H1 (cell line): ENCODE measurements around the gene SH3TC2. TPM values are rescaled to one million over a fixed set of nuclear protein-coding genes. Genes with fewer than 3 reads are reported as not detected.
A peak's percentile ranks its signal among the peaks of the same experiment; 100 is the strongest.

Experiments used
- CTCF ChIA-PET: fragments of 300-600 bp; sonication (Branson Sonifier 250); formaldehyde crosslinking; loops from one replicate; lab custom pipeline; 2021; ENCODE audit not compliant: partially characterized antibody; lab: Charles Lee
- POLR2A ChIA-PET: fragments of 300-600 bp; sonication (Branson Sonifier 250); formaldehyde crosslinking; loops from one replicate; lab custom pipeline; 2021; ENCODE audit warnings: inconsistent platforms; ENCODE audit not compliant: partially characterized antibody; lab: Charles Lee
- DNase-seq, 2 experiments: peaks; one replicate each; pipeline versions ENCODE4 v3.0.0 to v3.0.0-alpha.2; 2010 to 2022; ENCODE audit warnings: low spot score in 2 of 2, low read depth in 1 of 2, mixed read lengths in 1 of 2
- FAIRE-seq: peaks from 2 replicates; lab custom pipeline; 2011; peaks lifted over from hg19 to GRCh38; lab: Jason Lieb, UNC
- H2AFZ ChIP-seq: 2 replicates; pipeline ENCODE4 v1.8.1; 2012; ENCODE audit warnings: low read length, inconsistent platforms
- H2AK5ac ChIP-seq: 2 replicates; pipeline ENCODE4 v1.6.1; 2013; ENCODE audit warnings: low read depth, low read length
- H2BK120ac ChIP-seq: replicated peaks from 2 replicates; pipeline ENCODE3; 2013; ENCODE audit warnings: low read depth, low read length, inconsistent platforms
- H2BK12ac ChIP-seq: 2 replicates; pipeline ENCODE4 v1.6.1; 2013; ENCODE audit warnings: low read depth, low read length
- H2BK15ac ChIP-seq: 2 replicates; pipeline ENCODE4 v1.6.1; 2013; ENCODE audit warnings: low read length
- H2BK20ac ChIP-seq: 2 replicates; pipeline ENCODE4 v1.6.1; 2013; ENCODE audit warnings: low read length
- H2BK5ac ChIP-seq: 2 replicates; pipeline ENCODE4 v1.6.1; 2013; ENCODE audit warnings: low read depth, low read length
- H3K14ac ChIP-seq: 2 replicates; pipeline ENCODE4 v1.6.1; 2013; ENCODE audit warnings: inconsistent platforms; ENCODE audit not compliant: insufficient read length
- H3K18ac ChIP-seq: 2 replicates; pipeline ENCODE4 v1.6.1; 2013; ENCODE audit warnings: low read length; ENCODE audit errors: extremely low read depth
- H3K23ac ChIP-seq: 2 replicates; pipeline ENCODE4 v1.6.1; 2013; ENCODE audit warnings: inconsistent platforms; ENCODE audit not compliant: insufficient read length
- H3K23me2 ChIP-seq: 2 replicates; pipeline ENCODE4 v1.6.1; 2013; ENCODE audit warnings: low read depth, low read length
- H3K27ac ChIP-seq: 2 replicates; pipeline ENCODE4 v1.6.1; 2011; ENCODE audit warnings: low read depth, low read length, inconsistent platforms
- H3K27me3 ChIP-seq, 4 experiments: replicated peaks in 1 of 4; 1 replicate in 1 of 4; 2 replicates in 3 of 4; pipeline versions ENCODE4 v1.6.1 to v1.8.1; 2011 to 2013; ENCODE audit warnings: low read length in 3 of 4, mild to moderate bottlenecking in 3 of 4, inconsistent platforms in 2 of 4, mixed read lengths in 2 of 4, moderate library complexity in 1 of 4; ENCODE audit not compliant: control insufficient read depth in 3 of 4, insufficient read depth in 3 of 4; ENCODE audit errors: extremely low read depth in 1 of 4
- H3K36me3 ChIP-seq, 4 experiments: 2 replicates each; pipeline versions ENCODE4 v1.6.1 to v1.8.1; 2011 to 2013; ENCODE audit warnings: mild to moderate bottlenecking in 4 of 4, low read length in 3 of 4, moderate library complexity in 2 of 4, control low read depth in 1 of 4, inconsistent platforms in 1 of 4; ENCODE audit not compliant: insufficient read depth in 4 of 4, control insufficient read depth in 2 of 4
- H3K4ac ChIP-seq: replicated peaks from 2 replicates; pipeline ENCODE3; 2013; ENCODE audit warnings: low read length, low read depth, mixed read lengths, inconsistent platforms; ENCODE audit not compliant: insufficient read length
- H3K4me1 ChIP-seq, 4 experiments: replicated peaks in 1 of 4; 1 replicate in 1 of 4; 2 replicates in 3 of 4; pipeline versions ENCODE4 v1.6.1 to v1.8.1; 2011 to 2013; ENCODE audit warnings: low read length in 3 of 4, inconsistent platforms in 2 of 4, mixed read lengths in 1 of 4; ENCODE audit not compliant: insufficient read depth in 4 of 4, control insufficient read depth in 3 of 4
- H3K4me2 ChIP-seq, 2 experiments: 2 replicates each; pipeline versions ENCODE4 v1.6.1 to v1.8.1; 2011 to 2013; ENCODE audit warnings: low read depth in 2 of 2, low read length in 2 of 2, control low read depth in 1 of 2, inconsistent platforms in 1 of 2, mild to moderate bottlenecking in 1 of 2; ENCODE audit not compliant: insufficient read depth in 1 of 2
- H3K4me3 ChIP-seq, 4 experiments: fragments of 200-600, 300-600 bp in 1 of 4; sonication (generic), shearing (Covaris generic), sonication (Bioruptor Twin) in 1 of 4; 2 replicates each; pipeline versions ENCODE4 v1.5.1 to v1.8.1; 2011 to 2016; ENCODE audit warnings: low read length in 4 of 4, low read depth in 3 of 4, control low read depth in 2 of 4, inconsistent platforms in 2 of 4, mild to moderate bottlenecking in 2 of 4, mixed read lengths in 1 of 4, moderate library complexity in 1 of 4; ENCODE audit not compliant: insufficient read depth in 2 of 4; ENCODE audit errors: extremely low read depth in 1 of 4
- H3K56ac ChIP-seq: replicated peaks from 2 replicates; pipeline ENCODE3; 2013; ENCODE audit warnings: low read depth, mild to moderate bottlenecking, mixed read lengths, low read length, inconsistent platforms; ENCODE audit not compliant: insufficient read length
- H3K79me1 ChIP-seq: 2 replicates; pipeline ENCODE4 v1.6.1; 2013; ENCODE audit warnings: low read depth, low read length, control low read depth
- H3K79me2 ChIP-seq, 2 experiments: 2 replicates each; pipeline versions ENCODE4 v1.6.1 to v1.8.1; 2012 to 2013; ENCODE audit warnings: low read length in 2 of 2, mild to moderate bottlenecking in 2 of 2, inconsistent platforms in 1 of 2; ENCODE audit not compliant: insufficient read depth in 2 of 2, control insufficient read depth in 1 of 2
- H3K9ac ChIP-seq, 4 experiments: replicated peaks in 1 of 4; 1 replicate in 1 of 4; 2 replicates in 3 of 4; pipeline versions ENCODE4 v1.6.1 to v1.8.1; 2011 to 2013; ENCODE audit warnings: low read depth in 3 of 4, low read length in 3 of 4, control low read depth in 2 of 4, mild to moderate bottlenecking in 2 of 4, moderate library complexity in 2 of 4, inconsistent platforms in 1 of 4; ENCODE audit errors: extremely low read depth in 1 of 4
- H3K9me3 ChIP-seq, 2 experiments: 2 replicates each; pipeline versions ENCODE4 v1.6.1 to v1.8.1; 2012 to 2013; ENCODE audit warnings: mild to moderate bottlenecking in 2 of 2, moderate library complexity in 2 of 2, control low read depth in 1 of 2, inconsistent platforms in 1 of 2, low read depth in 1 of 2, low read length in 1 of 2, mixed read lengths in 1 of 2; ENCODE audit not compliant: insufficient read depth in 2 of 2
- H4K20me1 ChIP-seq, 2 experiments: replicated peaks in 1 of 2; 2 replicates each; pipeline versions ENCODE3 to v1.8.1; 2011 to 2013; ENCODE audit warnings: inconsistent platforms in 2 of 2, low read length in 2 of 2, mild to moderate bottlenecking in 1 of 2; ENCODE audit not compliant: insufficient read depth in 2 of 2, control insufficient read depth in 1 of 2
- H4K5ac ChIP-seq: 2 replicates; pipeline ENCODE4 v1.6.1; 2013; ENCODE audit warnings: low read length, low read depth, mixed read lengths, inconsistent platforms; ENCODE audit not compliant: insufficient read length
- H4K8ac ChIP-seq: 2 replicates; pipeline ENCODE4 v1.8.0; 2013; ENCODE audit warnings: mild to moderate bottlenecking, moderate library complexity, low read length, inconsistent platforms; ENCODE audit not compliant: insufficient read depth; ENCODE audit errors: extremely low read depth
- H4K91ac ChIP-seq: replicated peaks from 2 replicates; pipeline ENCODE3; 2013; ENCODE audit warnings: low read length, mixed read lengths, inconsistent platforms; ENCODE audit not compliant: insufficient read length
- ASH2L ChIP-seq: fragments of 200-600, 300-600 bp; sonication (generic); IDR thresholded peaks from one replicate; pipeline ENCODE4 v1.7.1; 2017; ENCODE audit warnings: low read length
- GTF2F1 ChIP-seq: IDR thresholded peaks from 2 replicates; pipeline ENCODE4 v1.6.1; 2012; ENCODE audit warnings: low read depth, low read length, improper control_type of control experiment, borderline replicate concordance
- NANOG ChIP-seq: IDR thresholded peaks from 2 replicates; pipeline ENCODE4 v1.6.1; 2011; ENCODE audit warnings: low read length, low read depth, mild to moderate bottlenecking, inconsistent platforms; ENCODE audit not compliant: insufficient read depth, poor library complexity, severe bottlenecking
- RFX5 ChIP-seq: IDR thresholded peaks from 2 replicates; pipeline ENCODE4 v1.6.1; 2011; ENCODE audit warnings: low read depth, low read length, improper control_type of control experiment, borderline replicate concordance
- WGBS, 2 experiments: shearing (Covaris generic) in 1 of 2; methylation state at CpG; one replicate each; pipeline versions ENCODE4 v1.1.6 to v1.1.7; 2013 to 2015; ENCODE audit warnings: low lambda C conversion rate in 2 of 2, mixed read lengths in 2 of 2, inconsistent platforms in 1 of 2, low coverage in 1 of 2, missing lambda C conversion rate in 1 of 2; ENCODE audit not compliant: insufficient replicate concordance in 2 of 2, insufficient coverage in 1 of 2, insufficient read length in 1 of 2; ENCODE audit errors: extremely low coverage in 1 of 2, missing lambda C conversion rate in 1 of 2; 5-methylcytosine and 5-hydroxymethylcytosine counted together
- polyA plus RNA-seq, 7 experiments: library from polyadenylated mRNA; depleted of rRNA in 3 of 7; stranded (reverse) in 5 of 7; unstranded in 2 of 7; fragments of >200 nt in 5 of 7; fragments of 200-250 nt in 2 of 7; gene quantifications; 1 replicate in 5 of 7; 2 replicates in 1 of 7; 4 replicates in 1 of 7; pipeline versions ENCODE4 v1.2.1 to v1.2.3, GENCODE V29; 2011 to 2013; ENCODE audit warnings: missing spikeins in 2 of 7, mixed read lengths in 2 of 7
- total RNA-seq: library from RNA; stranded (reverse); fragmentation: NEBNext Ultra II Directional; extraction: Animal tissue kit (Norgen Biotek cat#: 25700); gene quantifications from 2 replicates; pipeline ENCODE4 v1.2.1, GENCODE V29; 2021
- TF ChIP-seq, protein P1 (sequence below): IDR thresholded peaks from 2 replicates; pipeline ENCODE4 v1.6.1; 2011; ENCODE audit warnings: low read length, improper control_type of control experiment

SH3TC2 gene
- total and polyA plus RNA-seq, 2 of the 8 experiments (the other 6 are each of a cell fraction or from before 2014, with no cell fraction given) = 0.11 to 0.80 TPM

DNA sequence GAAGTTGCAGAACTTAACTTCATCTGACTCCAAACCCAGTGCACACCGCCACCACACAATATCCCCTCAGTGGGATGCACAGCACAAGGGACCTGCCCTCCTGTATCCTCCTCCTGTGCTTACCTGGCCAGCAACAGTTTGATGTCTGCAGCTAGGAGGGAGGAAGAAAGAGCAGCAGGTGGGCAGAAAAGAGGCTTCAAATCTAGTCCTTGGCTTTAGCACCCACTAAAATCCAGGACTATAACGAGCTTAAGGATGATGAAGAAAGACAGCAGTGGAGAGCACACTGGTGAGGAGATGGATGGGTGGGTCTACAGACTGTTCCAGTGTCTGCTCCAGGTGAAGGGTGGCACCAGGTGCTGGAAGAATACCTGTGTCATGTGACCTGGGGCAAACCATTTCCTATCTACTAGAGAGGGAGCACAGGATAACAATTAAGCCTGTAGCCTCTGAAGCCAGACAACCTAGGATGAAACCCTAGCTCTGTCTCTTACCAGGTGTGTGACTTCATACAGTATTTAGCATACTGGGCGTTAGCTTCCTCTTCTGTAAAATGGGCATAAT, 100.0 kb downstream of the SH3TC2 start:
- Histone ChIP-seq H3K9me3 (no peaks in the 10 kb centered on the region), H2BK15ac (no peak overlapping the region), H3K18ac (no peak overlapping the region), H4K8ac (no peak overlapping the region), H3K23me2 (no peaks in the 10 kb centered on the region), H3K27me3 (no peaks in the 10 kb centered on the region), H3K4me1 (no peaks in the 10 kb centered on the region), H2BK120ac (no peak overlapping the region), H3K79me2 (no peaks in the 10 kb centered on the region), H2BK20ac (no peak overlapping the region), H3K27ac (no peak overlapping the region), H3K9ac (no peak overlapping the region), H3K23ac (no peak overlapping the region), H3K36me3 (no peaks in the 10 kb centered on the region), H3K4me2 (no peak overlapping the region), H2BK5ac (no peak overlapping the region), H3K4me3 (no peak overlapping the region), H3K14ac (no peak overlapping the region), H3K56ac (no peak overlapping the region), H4K5ac (no peak overlapping the region), H4K20me1 (no peaks in the 10 kb centered on the region), H3K4ac (no peak overlapping the region), H3K79me1 (no peaks in the 10 kb centered on the region), H2AK5ac (no peak overlapping the region; the same call in 1 of the 2 replicates), H2AFZ (peak overlapping the region; percentile 74; the same call in 1 of the 2 replicates), H2BK12ac (no peak overlapping the region), H4K91ac (no peak overlapping the region)
- TF ChIP-seq ASH2L (no peak), NANOG (no peak), GTF2F1 (no peak), RFX5 (no peak)
- TF ChIP-seq, protein P1, sequence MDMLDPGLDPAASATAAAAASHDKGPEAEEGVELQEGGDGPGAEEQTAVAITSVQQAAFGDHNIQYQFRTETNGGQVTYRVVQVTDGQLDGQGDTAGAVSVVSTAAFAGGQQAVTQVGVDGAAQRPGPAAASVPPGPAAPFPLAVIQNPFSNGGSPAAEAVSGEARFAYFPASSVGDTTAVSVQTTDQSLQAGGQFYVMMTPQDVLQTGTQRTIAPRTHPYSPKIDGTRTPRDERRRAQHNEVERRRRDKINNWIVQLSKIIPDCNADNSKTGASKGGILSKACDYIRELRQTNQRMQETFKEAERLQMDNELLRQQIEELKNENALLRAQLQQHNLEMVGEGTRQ = no peak
- ChIA-PET CTCF (interaction anchor here (0.8 to 25.4 kb wide), 14 partner anchors 8 to 222 kb away, joined by 3 to 433 read pairs (median 6); no protein-coding TSS in a partner anchor), POLR2A (no interaction called here)
- FAIRE-seq (no peak), DNase-seq (peak in 1 of 2 experiments; percentile 13)
- 100% methylated on average over 3 of the region's 3 CpGs; no CpG with 5 or more reads in 1 of the 2 experiments for WGBS, 2 experiments
